ES-I3 (cell line): ENCODE results near the gene NCAM1.

Experiments used
- H3K36me3 ChIP-seq: 2 replicates; pipeline ENCODE4 v1.6.1; 2013; ENCODE audit warnings: mild to moderate bottlenecking, low read length, control low read depth, moderate library complexity; ENCODE audit not compliant: insufficient read depth
- H3K4me1 ChIP-seq: 2 replicates; pipeline ENCODE4 v1.6.1; 2013; ENCODE audit warnings: mild to moderate bottlenecking, control low read depth, low read length; ENCODE audit not compliant: insufficient read depth
- H3K9ac ChIP-seq: 2 replicates; pipeline ENCODE4 v1.6.1; 2013; ENCODE audit warnings: low read depth, mild to moderate bottlenecking, low read length, moderate library complexity
- H3K9me3 ChIP-seq: 2 replicates; pipeline ENCODE4 v1.6.1; 2013; ENCODE audit warnings: mild to moderate bottlenecking, low read length, moderate library complexity; ENCODE audit not compliant: control insufficient read depth, insufficient read depth

Gene NCAM1

GRCh38 chr11:113275602-113276001, 314.4 kb downstream of the NCAM1 start:
- H3K36me3 ChIP-seq, result no peaks in the 10 kb centered on the region
- H3K9ac ChIP-seq, result no peak overlapping the region
- no peaks in the 10 kb centered on the region for H3K9me3 ChIP-seq
- H3K4me1 ChIP-seq, result no peaks in the 10 kb centered on the region

- Histone ChIP-seq H3K4me1 (no peaks in the 10 kb centered on the region), H3K9ac (no peak overlapping the region), H3K36me3 (no peaks in the 10 kb centered on the region), H3K9me3 (no peaks in the 10 kb centered on the region)
These were observed 315.2 kb downstream of the NCAM1 start for GRCh38 chr11:113276466-113276865.

- no peaks in the 10 kb centered on the region for H3K36me3 ChIP-seq
These were observed 316.7 kb downstream of the NCAM1 start for GRCh38 chr11:113277907-113278306.

GRCh38 chr11:113278481-113278880, 317.3 kb downstream of the NCAM1 start:
- H3K9ac ChIP-seq, result no peak overlapping the region
- no peaks in the 10 kb centered on the region for H3K36me3 ChIP-seq
- H3K4me1 ChIP-seq, result no peaks in the 10 kb centered on the region
- no peaks in the 10 kb centered on the region for H3K9me3 ChIP-seq

More at GRCh38 chr11:113277907-113278306, 316.7 kb downstream of the NCAM1 start:
- Histone ChIP-seq H3K4me1 (no peaks in the 10 kb centered on the region), H3K9ac (no peak overlapping the region), H3K9me3 (no peaks in the 10 kb centered on the region)

- H3K9me3 ChIP-seq, result no peaks in the 10 kb centered on the region
- no peak overlapping the region for H3K9ac ChIP-seq
- H3K36me3 ChIP-seq, result no peaks in the 10 kb centered on the region
- H3K4me1 ChIP-seq, result no peaks in the 10 kb centered on the region
These were observed 317.7 kb downstream of the NCAM1 start for GRCh38 chr11:113278925-113279324.

- Histone ChIP-seq H3K36me3 (no peaks in the 10 kb centered on the region), H3K4me1 (no peaks in the 10 kb centered on the region), H3K9me3 (no peaks in the 10 kb centered on the region), H3K9ac (no peak overlapping the region)
These were observed 318.4 kb downstream of the NCAM1 start for GRCh38 chr11:113279591-113279990.

GRCh38 chr11:113281052-113281725, 320.0 kb downstream of the NCAM1 start:
- Histone ChIP-seq H3K9me3 (no peaks in the 10 kb centered on the region), H3K4me1 (no peaks in the 10 kb centered on the region), H3K36me3 (no peaks in the 10 kb centered on the region), H3K9ac (no peak overlapping the region)

GRCh38 chr11:113282898-113283437, 321.7 kb downstream of the NCAM1 start:
- Histone ChIP-seq H3K9me3 (no peaks in the 10 kb centered on the region), H3K9ac (no peak overlapping the region), H3K4me1 (no peaks in the 10 kb centered on the region), H3K36me3 (no peaks in the 10 kb centered on the region)

- no peaks in the 10 kb centered on the region for H3K4me1 ChIP-seq
- no peak overlapping the region for H3K9ac ChIP-seq
- H3K9me3 ChIP-seq, result no peaks in the 10 kb centered on the region
- no peaks in the 10 kb centered on the region for H3K36me3 ChIP-seq
These were observed 322.7 kb downstream of the NCAM1 start for GRCh38 chr11:113283881-113284280.

- H3K9ac ChIP-seq, result no peak overlapping the region
- no peaks in the 10 kb centered on the region for H3K9me3 ChIP-seq
- no peaks in the 10 kb centered on the region for H3K36me3 ChIP-seq
- H3K4me1 ChIP-seq, result no peaks in the 10 kb centered on the region
These were observed 324.8 kb downstream of the NCAM1 start for GRCh38 chr11:113286009-113286408.

- no peak overlapping the region for H3K9ac ChIP-seq
- no peaks in the 10 kb centered on the region for H3K4me1 ChIP-seq
- no peaks in the 10 kb centered on the region for H3K9me3 ChIP-seq
- no peaks in the 10 kb centered on the region for H3K36me3 ChIP-seq
These were observed 325.6 kb downstream of the NCAM1 start for GRCh38 chr11:113286509-113287497.

GRCh38 chr11:113287801-113288200, 326.6 kb downstream of the NCAM1 start:
- Histone ChIP-seq H3K9me3 (no peaks in the 10 kb centered on the region), H3K9ac (no peak overlapping the region), H3K36me3 (no peaks in the 10 kb centered on the region), H3K4me1 (no peaks in the 10 kb centered on the region)

GRCh38 chr11:113288286-113288863, 327.2 kb downstream of the NCAM1 start:
- Histone ChIP-seq H3K9ac (no peak overlapping the region), H3K9me3 (no peaks in the 10 kb centered on the region), H3K4me1 (no peaks in the 10 kb centered on the region), H3K36me3 (no peaks in the 10 kb centered on the region)

GRCh38 chr11:113289431-113290187, 328.4 kb downstream of the NCAM1 start:
- Histone ChIP-seq H3K4me1 (no peaks in the 10 kb centered on the region), H3K36me3 (no peaks in the 10 kb centered on the region), H3K9me3 (no peaks in the 10 kb centered on the region), H3K9ac (no peak overlapping the region)
